ENCODE results near the gene PGK1. TPM values are rescaled to one million over a fixed set of nuclear protein-coding genes. Genes with fewer than 3 reads are reported as not detected.

Gene PGK1
- total RNA-seq, 1 donor from 2014 or later, result 261 TPM

- no peak overlapping the region for H3K4me3 ChIP-seq
- H3K27ac ChIP-seq, result no peak overlapping the region
- H3K4me1 ChIP-seq, result no peaks in the 10 kb centered on the region
- TF ChIP-seq CTCF (IDR thresholded peaks at IDR 0.05), result no peak
- no peak for DNase-seq
- ATAC-seq, result no peak
- no peaks in the 10 kb centered on the region for H3K27me3 ChIP-seq (ENCODE audit: low read depth)
- no peaks in the 10 kb centered on the region for H3K36me3 ChIP-seq
- intact Hi-C loops (cut with DNase I), result no loop called here
- H3K9me3 ChIP-seq, result no peaks in the 10 kb centered on the region
Observed at GRCh38 chrX:78098108-78098507, 5.9 kb upstream of the PGK1 start.

GRCh38 chrX:78102091-78102490 is 2.0 kb upstream of the PGK1 start:
- intact Hi-C loops (cut with DNase I), result no loop called here

GRCh38 chrX:78103001-78103622 is 936 bp upstream of the PGK1 start:
- peak overlapping the region; percentile 72 for H3K4me3 ChIP-seq
- no peak for DNase-seq

More at GRCh38 chrX:78102091-78102490, 2.0 kb upstream of the PGK1 start:
- ATAC-seq (no peak), DNase-seq (no peak)
- H3K27me3 ChIP-seq (ENCODE audit: low read depth), result no peaks in the 10 kb centered on the region
- no peak overlapping the region for H3K27ac ChIP-seq
- peaks cover 19% of the 10 kb centered on the region for H3K4me1 ChIP-seq
- no peaks in the 10 kb centered on the region for H3K9me3 ChIP-seq
- H3K36me3 ChIP-seq, result no peaks in the 10 kb centered on the region
- H3K4me3 ChIP-seq, result no peak overlapping the region
- TF ChIP-seq CTCF (IDR thresholded peaks at IDR 0.05), result no peak

GRCh38 chrX:78104447-78105176 is 564 bp downstream of the PGK1 start:
- Histone ChIP-seq H3K4me1 (peaks cover 41% of the 10 kb centered on the region), H3K27me3 (ENCODE audit: low read depth) (no peaks in the 10 kb centered on the region), H3K27ac (peak overlapping the region; percentile 97), H3K36me3 (no peaks in the 10 kb centered on the region), H3K9me3 (no peaks in the 10 kb centered on the region), H3K4me3 (peak overlapping the region; percentile 72)
- intact Hi-C loops (cut with DNase I), result no loop called here
- peak; percentile 80 to 84 for ATAC-seq
- no peak for TF ChIP-seq CTCF (IDR thresholded peaks at IDR 0.05)
- DNase-seq, result peak; percentile 78

More at GRCh38 chrX:78103001-78103622, 936 bp upstream of the PGK1 start:
- TF ChIP-seq CTCF (IDR thresholded peaks at IDR 0.05), result no peak
- Histone ChIP-seq H3K27ac (peak overlapping the region; percentile 97), H3K27me3 (ENCODE audit: low read depth) (no peaks in the 10 kb centered on the region), H3K4me1 (peaks cover 30% of the 10 kb centered on the region), H3K36me3 (no peaks in the 10 kb centered on the region), H3K9me3 (no peaks in the 10 kb centered on the region)
- intact Hi-C loops (cut with DNase I), result no loop called here
- ATAC-seq, result no peak

- ATAC-seq (no peak), DNase-seq (no peak)
- intact Hi-C loops (cut with DNase I), result no loop called here
- no peak for TF ChIP-seq CTCF (IDR thresholded peaks at IDR 0.05)
- no peaks in the 10 kb centered on the region for H3K9me3 ChIP-seq
- peak overlapping the region; percentile 72 for H3K4me3 ChIP-seq
- no peaks in the 10 kb centered on the region for H3K27me3 ChIP-seq (ENCODE audit: low read depth)
- H3K36me3 ChIP-seq, result peaks cover 4% of the 10 kb centered on the region
- peaks cover 41% of the 10 kb centered on the region for H3K4me1 ChIP-seq
- peak overlapping the region; percentile 97 for H3K27ac ChIP-seq
Observed at GRCh38 chrX:78105944-78106650, 2.0 kb downstream of the PGK1 start.
